Body of pancreas (tissue), 4 donors: ENCODE results near the gene EFNA2. TPM values are rescaled to one million over a fixed set of nuclear protein-coding genes. Genes with fewer than 3 reads are reported as not detected.

Experiments
- ATAC-seq: fragments of 150-250 bp; one replicate; pipeline ENCODE4 v1.9.1; 2016
- DNase-seq, 4 donors: peaks; one replicate each; pipeline ENCODE4 v3.0.0-alpha.2; 2019
- H3K27ac ChIP-seq, 4 donors: fragments of 200-600 bp; sonication (generic); 1 replicate in 3 of 4; 2 replicates in 1 of 4; pipeline versions ENCODE4 v1.5.1 to v1.6.1; 2016 to 2019; ENCODE audit warnings: mild to moderate bottlenecking in 1 of 4, mixed read lengths in 1 of 4, moderate library complexity in 1 of 4
- H3K27me3 ChIP-seq, 2 donors: fragments of 200-600 bp; sonication (generic); one replicate each; pipeline ENCODE4 v1.6.0; 2016; ENCODE audit warnings: mild to moderate bottlenecking in 1 of 2
- H3K36me3 ChIP-seq, 2 donors: fragments of 200-600 bp; sonication (generic); replicated peaks in 1 of 2; 2 replicates each; pipeline ENCODE4 v1.5.1; 2016; ENCODE audit warnings: low read depth in 2 of 2; ENCODE audit not compliant: insufficient read depth in 1 of 2
- H3K4me1 ChIP-seq: fragments of 200-600 bp; sonication (generic); one replicate; pipeline ENCODE4 v1.6.0; 2016
- H3K4me3 ChIP-seq, 2 donors: fragments of 200-600 bp; sonication (generic); 1 replicate in 1 of 2; 2 replicates in 1 of 2; pipeline ENCODE4 v1.5.1; 2016 to 2019
- H3K9me3 ChIP-seq, 3 donors: fragments of 200-600 bp; sonication (generic); 1 replicate in 2 of 3; 2 replicates in 1 of 3; pipeline ENCODE4 v1.5.1; 2016
- POLR2A ChIP-seq, 3 donors: fragments of 450-650 bp; IDR thresholded peaks; one replicate each; pipeline ENCODE4 v1.6.1; 2016; ENCODE audit warnings: antibody characterized with exemption in 3 of 3, mild to moderate bottlenecking in 2 of 3
- WGBS, 2 donors: methylation state at CpG; one replicate each; pipeline ENCODE4 v1.1.5; 2017; 5-methylcytosine and 5-hydroxymethylcytosine counted together
- intact Hi-C: fragments of 100-400 bp; cut with DNase I; formaldehyde crosslinking; loops from one replicate; pipeline ENCODE4 v1.15.1; 2023
- total RNA-seq, 2 donors: library from RNA; depleted of rRNA; stranded (reverse); fragments of >200 nt; gene quantifications; one replicate each; pipeline ENCODE4 v1.1.0, GENCODE V29; 2016
- TF ChIP-seq, protein P1 (sequence below), 7 experiments: fragments of 450-650 bp in 4 of 7; fragments of 200-600 bp in 3 of 7; sonication (generic) in 3 of 7; IDR thresholded peaks; one replicate each; pipeline ENCODE4 v1.5.1; 2016 to 2019; ENCODE audit warnings: antibody characterized with exemption in 7 of 7

EFNA2 gene
- total RNA-seq, 2 donors from 2014 or later = not detected

GRCh38 chr19:1296078-1296477, 10.4 kb downstream of the EFNA2 start:
- no peak for TF ChIP-seq POLR2A (IDR thresholded peaks at IDR 0.05)
- TF ChIP-seq, protein P1, sequence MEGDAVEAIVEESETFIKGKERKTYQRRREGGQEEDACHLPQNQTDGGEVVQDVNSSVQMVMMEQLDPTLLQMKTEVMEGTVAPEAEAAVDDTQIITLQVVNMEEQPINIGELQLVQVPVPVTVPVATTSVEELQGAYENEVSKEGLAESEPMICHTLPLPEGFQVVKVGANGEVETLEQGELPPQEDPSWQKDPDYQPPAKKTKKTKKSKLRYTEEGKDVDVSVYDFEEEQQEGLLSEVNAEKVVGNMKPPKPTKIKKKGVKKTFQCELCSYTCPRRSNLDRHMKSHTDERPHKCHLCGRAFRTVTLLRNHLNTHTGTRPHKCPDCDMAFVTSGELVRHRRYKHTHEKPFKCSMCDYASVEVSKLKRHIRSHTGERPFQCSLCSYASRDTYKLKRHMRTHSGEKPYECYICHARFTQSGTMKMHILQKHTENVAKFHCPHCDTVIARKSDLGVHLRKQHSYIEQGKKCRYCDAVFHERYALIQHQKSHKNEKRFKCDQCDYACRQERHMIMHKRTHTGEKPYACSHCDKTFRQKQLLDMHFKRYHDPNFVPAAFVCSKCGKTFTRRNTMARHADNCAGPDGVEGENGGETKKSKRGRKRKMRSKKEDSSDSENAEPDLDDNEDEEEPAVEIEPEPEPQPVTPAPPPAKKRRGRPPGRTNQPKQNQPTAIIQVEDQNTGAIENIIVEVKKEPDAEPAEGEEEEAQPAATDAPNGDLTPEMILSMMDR (IDR thresholded peaks at IDR 0.05) = no peak
- intact Hi-C loops = no loop called here
- H3K4me1 ChIP-seq = peaks cover 10% of the 10 kb centered on the region
- no peaks in the 10 kb centered on the region for H3K36me3 ChIP-seq
- H3K9me3 ChIP-seq = no peaks in the 10 kb centered on the region
- no peak for DNase-seq
- 73 to 79% methylated on average over 10 to 13 of the region's 13 CpGs for WGBS, 2 donors
- no peak overlapping the region for H3K27ac ChIP-seq
- H3K27me3 ChIP-seq = peaks cover 0 to 37% of the 10 kb centered on the region in 2 donors
- H3K4me3 ChIP-seq = no peak overlapping the region
- no peak for ATAC-seq

- H3K36me3 ChIP-seq = no peaks in the 10 kb centered on the region
- peaks cover 0 to 34% of the 10 kb centered on the region in 2 donors for H3K27me3 ChIP-seq
- no peak for ATAC-seq
- no peaks in the 10 kb centered on the region for H3K9me3 ChIP-seq
- TF ChIP-seq, protein P1 (IDR thresholded peaks at IDR 0.05) = no peak
- no peak for TF ChIP-seq POLR2A (IDR thresholded peaks at IDR 0.05)
- no peak overlapping the region for H3K27ac ChIP-seq
- H3K4me3 ChIP-seq = no peak overlapping the region
- WGBS, 2 donors = 70 to 74% methylated on average over 9 to 24 of the region's 24 CpGs
- intact Hi-C loops = no loop called here
- H3K4me1 ChIP-seq = peaks cover 9% of the 10 kb centered on the region
- DNase-seq = no peak
These were observed 11.1 kb downstream of the EFNA2 start for GRCh38 chr19:1296575-1297271.

DNA sequence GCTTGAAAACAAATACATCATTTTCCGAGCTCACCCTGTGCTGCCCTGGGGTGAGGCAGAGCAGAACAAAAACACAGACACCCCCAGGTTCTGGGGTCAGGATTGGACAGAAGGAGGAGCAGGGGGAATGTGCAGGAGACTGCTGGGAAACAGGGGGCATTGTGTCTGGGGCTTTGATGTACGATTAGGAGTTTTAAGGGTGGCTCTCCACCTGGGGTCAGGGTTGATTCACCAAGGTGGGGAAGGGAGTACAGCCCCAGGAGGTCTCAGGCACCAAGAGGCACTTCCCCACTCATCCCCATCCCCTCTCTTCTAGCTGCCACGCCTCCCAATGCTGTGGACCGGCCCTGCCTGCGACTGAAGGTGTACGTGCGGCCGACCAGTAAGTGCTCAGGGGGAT, 12.6 kb downstream of the EFNA2 start:
- Histone ChIP-seq H3K4me1 (peaks cover 9% of the 10 kb centered on the region), H3K27ac (no peak overlapping the region), H3K36me3 (no peaks in the 10 kb centered on the region), H3K4me3 (no peak overlapping the region), H3K9me3 (no peaks in the 10 kb centered on the region), H3K27me3 (peaks cover 0 to 20% of the 10 kb centered on the region in 2 donors)
- ATAC-seq (no peak), DNase-seq (no peak)
- TF ChIP-seq, protein P1 (IDR thresholded peaks at IDR 0.05) = no peak
- no peak for TF ChIP-seq POLR2A (IDR thresholded peaks at IDR 0.05)
- 70 to 86% methylated on average over 8 of the region's 8 CpGs for WGBS, 2 donors
- intact Hi-C loops = no loop called here

GRCh38 chr19:1299801-1300200, 14.1 kb downstream of the EFNA2 start:
- no peak for DNase-seq

More at GRCh38 chr19:1299801-1300200, 14.1 kb downstream of the EFNA2 start:
- Histone ChIP-seq H3K9me3 (no peaks in the 10 kb centered on the region), H3K27me3 (peaks cover 0 to 8% of the 10 kb centered on the region in 2 donors), H3K36me3 (no peaks in the 10 kb centered on the region), H3K4me3 (no peak overlapping the region), H3K4me1 (peaks cover 9% of the 10 kb centered on the region), H3K27ac (no peak overlapping the region)
- TF ChIP-seq POLR2A (IDR thresholded peaks at IDR 0.05) = no peak
- TF ChIP-seq, protein P1 (IDR thresholded peaks at IDR 0.05) = no peak
- WGBS, 2 donors = 60 to 82% methylated on average over 28 to 34 of the region's 34 CpGs
- ATAC-seq = no peak
- intact Hi-C loops = no loop called here
